MM.1S (cell line): Measurements from ENCODE around the gene FGD6.
"Not testable (repeated sequence)": the region's sequence is repeated elsewhere in the genome, so short reads cannot be mapped to it uniquely, and the experiment has no call there.

ENCODE experiments used
- DNase-seq: peaks from one replicate; pipeline ENCODE4 v3.0.0-alpha.2; 2015
- H2AFZ ChIP-seq: fragments of 300-600 bp; sonication (generic); 2 replicates; pipeline ENCODE4 v1.6.0; 2016; ENCODE audit warnings: antibody characterized with exemption, low read length
- H3F3A ChIP-seq: fragments of 300-600 bp; sonication (generic); 2 replicates; pipeline ENCODE4 v1.6.1; 2016; ENCODE audit warnings: mild to moderate bottlenecking, antibody characterized with exemption, low read length, moderate library complexity, mixed read lengths; ENCODE audit not compliant: insufficient read depth
- H3K27ac ChIP-seq: fragments of 300-600 bp; sonication (generic); 2 replicates; pipeline ENCODE4 v1.5.1; 2016; ENCODE audit warnings: mild to moderate bottlenecking, low read length
- H3K27me3 ChIP-seq: fragments of 300-600 bp; sonication (generic); replicated peaks from 2 replicates; pipeline ENCODE4 v1.6.0; 2016; ENCODE audit warnings: low read length; ENCODE audit not compliant: insufficient read depth
- H3K36me3 ChIP-seq: fragments of 300-600 bp; sonication (generic); replicated peaks from 2 replicates; pipeline ENCODE4 v1.6.1; 2016; ENCODE audit warnings: mild to moderate bottlenecking, low read length, mixed read lengths; ENCODE audit not compliant: insufficient read depth
- H3K4me1 ChIP-seq: fragments of 300-600 bp; sonication (generic); 2 replicates; pipeline ENCODE4 v1.6.1; 2016; ENCODE audit warnings: low read length, mixed read lengths
- H3K4me2 ChIP-seq: fragments of 300-600 bp; sonication (generic); 2 replicates; pipeline ENCODE4 v1.6.0; 2016; ENCODE audit warnings: low read depth, low read length
- H3K4me3 ChIP-seq: fragments of 300-600 bp; sonication (generic); 2 replicates; pipeline ENCODE4 v1.5.1; 2016; ENCODE audit warnings: low read length, mixed read lengths
- H3K79me2 ChIP-seq: fragments of 300-600 bp; sonication (generic); 2 replicates; pipeline ENCODE4 v1.6.1; 2016; ENCODE audit warnings: mixed run types, low read length, mixed read lengths
- H3K9ac ChIP-seq: fragments of 300-600 bp; sonication (generic); 2 replicates; pipeline ENCODE4 v1.6.1; 2016; ENCODE audit warnings: low read length, mixed read lengths
- H3K9me2 ChIP-seq: fragments of 300-600 bp; sonication (generic); replicated peaks from 2 replicates; pipeline ENCODE4 v1.6.1; 2016; ENCODE audit warnings: mild to moderate bottlenecking, low read length, mixed read lengths; ENCODE audit not compliant: insufficient read depth
- H3K9me3 ChIP-seq: fragments of 300-600 bp; sonication (generic); replicated peaks from 2 replicates; pipeline ENCODE4 v1.6.1; 2016; ENCODE audit warnings: mild to moderate bottlenecking, low read length, mixed read lengths; ENCODE audit not compliant: insufficient read depth
- H4K20me1 ChIP-seq: fragments of 300-600 bp; sonication (generic); 2 replicates; pipeline ENCODE4 v1.6.1; 2016; ENCODE audit warnings: mild to moderate bottlenecking, low read length, moderate library complexity, mixed read lengths; ENCODE audit not compliant: insufficient read depth
- EZH2 ChIP-seq: fragments of 300-600 bp; sonication (generic); optimal IDR thresholded peaks from 2 replicates; pipeline ENCODE3; 2017; ENCODE audit warnings: low read depth, mild to moderate bottlenecking, antibody characterized with exemption, low read length, mixed read lengths
- EZH2phosphoT487 ChIP-seq: fragments of 300-600 bp; sonication (generic); IDR thresholded peaks from 2 replicates; pipeline ENCODE4 v1.6.1; 2018; ENCODE audit warnings: antibody characterized with exemption, low read length
- TF ChIP-seq, protein P1 (sequence below): fragments of 300-600 bp; sonication (generic); IDR thresholded peaks from 2 replicates; pipeline ENCODE4 v1.5.1; 2016; ENCODE audit warnings: antibody characterized with exemption, low read length, mixed read lengths

The FGD6 gene

DNA sequence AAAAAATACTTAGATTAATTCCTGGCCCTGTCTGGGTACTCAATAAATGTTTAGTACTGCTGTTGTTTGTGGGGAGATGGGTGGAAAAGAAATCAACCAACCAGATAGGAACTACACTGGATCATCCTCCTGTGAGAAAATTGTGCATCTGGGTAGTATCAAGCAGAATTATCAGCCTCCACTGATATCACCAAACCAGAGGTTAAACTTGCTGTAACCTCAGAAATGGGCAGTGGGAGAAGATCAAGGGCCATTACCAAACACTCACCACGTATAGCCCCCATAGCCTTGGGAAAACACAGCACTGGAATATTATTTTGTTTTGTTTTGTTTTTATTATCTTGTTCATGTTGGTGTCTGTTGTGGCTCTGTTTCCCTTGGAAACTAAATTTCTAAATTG, 20.0 kb upstream of the FGD6 start:
- no peak overlapping the region for H3K27ac ChIP-seq
- no peaks in the 10 kb centered on the region for H3K9me3 ChIP-seq
- H4K20me1 ChIP-seq = no peaks in the 10 kb centered on the region; the same call in 1 of the 2 replicates
- H3K79me2 ChIP-seq = peaks cover 71% of the 10 kb centered on the region
- no peak overlapping the region for H3K9ac ChIP-seq
- no peaks in the 10 kb centered on the region for H3K9me2 ChIP-seq
- no peaks in the 10 kb centered on the region for H3K27me3 ChIP-seq
- H3F3A ChIP-seq = no peaks in the 10 kb centered on the region
- no peaks in the 10 kb centered on the region for H3K4me1 ChIP-seq
- no peaks in the 10 kb centered on the region for H3K36me3 ChIP-seq
- no peak for DNase-seq
- no peak overlapping the region for H3K4me2 ChIP-seq
- H2AFZ ChIP-seq = no peak overlapping the region
- no peak overlapping the region for H3K4me3 ChIP-seq
- TF ChIP-seq, protein P1, sequence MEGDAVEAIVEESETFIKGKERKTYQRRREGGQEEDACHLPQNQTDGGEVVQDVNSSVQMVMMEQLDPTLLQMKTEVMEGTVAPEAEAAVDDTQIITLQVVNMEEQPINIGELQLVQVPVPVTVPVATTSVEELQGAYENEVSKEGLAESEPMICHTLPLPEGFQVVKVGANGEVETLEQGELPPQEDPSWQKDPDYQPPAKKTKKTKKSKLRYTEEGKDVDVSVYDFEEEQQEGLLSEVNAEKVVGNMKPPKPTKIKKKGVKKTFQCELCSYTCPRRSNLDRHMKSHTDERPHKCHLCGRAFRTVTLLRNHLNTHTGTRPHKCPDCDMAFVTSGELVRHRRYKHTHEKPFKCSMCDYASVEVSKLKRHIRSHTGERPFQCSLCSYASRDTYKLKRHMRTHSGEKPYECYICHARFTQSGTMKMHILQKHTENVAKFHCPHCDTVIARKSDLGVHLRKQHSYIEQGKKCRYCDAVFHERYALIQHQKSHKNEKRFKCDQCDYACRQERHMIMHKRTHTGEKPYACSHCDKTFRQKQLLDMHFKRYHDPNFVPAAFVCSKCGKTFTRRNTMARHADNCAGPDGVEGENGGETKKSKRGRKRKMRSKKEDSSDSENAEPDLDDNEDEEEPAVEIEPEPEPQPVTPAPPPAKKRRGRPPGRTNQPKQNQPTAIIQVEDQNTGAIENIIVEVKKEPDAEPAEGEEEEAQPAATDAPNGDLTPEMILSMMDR = no peak
- TF ChIP-seq EZH2 = no peak
- no peak for TF ChIP-seq EZH2phosphoT487

DNA sequence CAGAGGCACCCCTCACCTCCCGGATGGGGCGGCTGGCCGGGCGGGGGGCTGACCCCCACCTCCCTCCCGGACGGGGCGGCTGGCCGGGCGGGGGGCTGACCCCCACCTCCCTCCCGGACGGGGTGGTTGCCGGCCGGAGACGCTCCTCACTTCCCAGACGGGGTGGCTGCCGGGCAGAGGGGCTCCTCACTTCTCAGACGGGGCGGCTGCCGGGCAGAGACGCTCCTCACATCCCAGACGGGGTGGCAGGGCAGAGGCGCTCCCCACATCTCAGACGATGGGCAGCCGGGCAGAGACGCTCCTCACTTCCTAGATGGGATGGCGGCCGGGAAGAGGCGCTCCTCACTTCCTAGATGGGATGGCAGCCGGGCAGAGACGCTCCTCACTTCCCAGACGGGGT, 18.4 kb upstream of the FGD6 start:
- not testable (repeated sequence) for H3K9me2 ChIP-seq, H3K4me3 ChIP-seq, H3K4me1 ChIP-seq, H3K27me3 ChIP-seq, H3K9ac ChIP-seq, DNase-seq, H3K4me2 ChIP-seq, H3F3A ChIP-seq, H3K27ac ChIP-seq, H2AFZ ChIP-seq, H3K9me3 ChIP-seq, H3K36me3 ChIP-seq, H4K20me1 ChIP-seq
- H3K79me2 ChIP-seq = peaks cover 71% of the 10 kb centered on the region

- H3K4me3 ChIP-seq, H3K36me3 ChIP-seq, H2AFZ ChIP-seq, H3K27ac ChIP-seq, DNase-seq, H3K9me2 ChIP-seq, H3F3A ChIP-seq, H3K9me3 ChIP-seq, H3K4me1 ChIP-seq, H3K9ac ChIP-seq, H3K4me2 ChIP-seq, H3K27me3 ChIP-seq, H4K20me1 ChIP-seq: not testable (repeated sequence)
- H3K79me2 ChIP-seq = peaks cover 74% of the 10 kb centered on the region
Measured at GRCh38 chr12:95234187-95234586, 16.9 kb upstream of the FGD6 start.

GRCh38 chr12:95231190-95231589, 13.9 kb upstream of the FGD6 start:
- Histone ChIP-seq H3F3A (no peaks in the 10 kb centered on the region), H3K27ac (no peak overlapping the region), H3K4me3 (no peak overlapping the region), H2AFZ (no peak overlapping the region), H3K9me3 (no peaks in the 10 kb centered on the region), H3K4me2 (no peak overlapping the region), H3K9me2 (no peaks in the 10 kb centered on the region), H4K20me1 (no peaks in the 10 kb centered on the region; the same call in 1 of the 2 replicates), H3K9ac (no peak overlapping the region), H3K27me3 (no peaks in the 10 kb centered on the region), H3K36me3 (no peaks in the 10 kb centered on the region; the same call in 1 of the 2 replicates), H3K79me2 (peaks cover 77% of the 10 kb centered on the region), H3K4me1 (no peaks in the 10 kb centered on the region)
- no peak for DNase-seq
- TF ChIP-seq, protein P1 = no peak
- TF ChIP-seq EZH2 = no peak
- TF ChIP-seq EZH2phosphoT487 = no peak
